Right hindlimb (tissue), 1 donor: ENCODE results near the gene PADI4.
"Not testable (repeated sequence)": the region's sequence is repeated elsewhere in the genome, so short reads cannot be mapped to it uniquely, and the experiment has no call there.

Experiments
- DNase-seq: peaks from one replicate; pipeline ENCODE4 v3.0.0-alpha.2; 2018

PADI4 gene

GRCh38 chr1:17403081-17403480 lies 95.1 kb downstream of the PADI4 start:
- no peak for DNase-seq

DNA sequence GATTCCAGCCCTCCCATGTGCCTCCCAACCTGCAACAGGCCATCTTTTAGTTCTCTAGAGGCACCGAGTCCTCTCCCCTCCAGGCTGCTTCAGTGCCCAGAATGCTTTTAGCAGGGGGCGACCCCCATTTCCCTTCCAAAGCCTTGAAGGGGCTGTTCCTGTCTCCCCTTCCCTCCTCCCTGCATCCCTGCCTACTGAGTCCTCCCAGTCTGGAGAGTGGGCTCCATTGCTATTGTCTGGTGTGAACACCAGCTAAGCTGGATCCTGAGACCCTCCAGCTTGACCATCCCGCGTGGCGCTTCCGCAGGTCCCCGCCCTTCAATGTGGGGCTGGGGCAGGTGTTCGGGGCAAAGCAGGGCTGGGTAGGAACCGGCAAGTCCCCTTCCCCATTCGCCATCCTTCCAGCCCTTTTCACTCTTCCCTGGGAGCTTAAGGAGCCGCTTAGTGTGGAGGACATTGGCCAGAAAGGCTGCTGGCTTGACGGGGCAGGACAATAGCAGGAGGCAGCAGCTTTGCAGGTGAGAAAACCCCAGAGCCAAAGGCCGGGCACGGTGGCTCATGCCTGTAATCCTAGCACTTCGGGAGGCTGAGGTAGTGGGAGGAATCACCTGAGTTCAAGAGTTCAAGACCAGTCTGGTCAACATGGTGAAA lies 96.2 kb downstream of the PADI4 start:
- no peak for DNase-seq

- no peak for DNase-seq
Measured at GRCh38 chr1:17404820-17405219, 96.8 kb downstream of the PADI4 start.

- peak; percentile 69 for DNase-seq
Measured at GRCh38 chr1:17405898-17406759, 98.1 kb downstream of the PADI4 start.

- DNase-seq: not testable (repeated sequence)
Measured at GRCh38 chr1:17406760-17407475, 98.9 kb downstream of the PADI4 start.

DNA sequence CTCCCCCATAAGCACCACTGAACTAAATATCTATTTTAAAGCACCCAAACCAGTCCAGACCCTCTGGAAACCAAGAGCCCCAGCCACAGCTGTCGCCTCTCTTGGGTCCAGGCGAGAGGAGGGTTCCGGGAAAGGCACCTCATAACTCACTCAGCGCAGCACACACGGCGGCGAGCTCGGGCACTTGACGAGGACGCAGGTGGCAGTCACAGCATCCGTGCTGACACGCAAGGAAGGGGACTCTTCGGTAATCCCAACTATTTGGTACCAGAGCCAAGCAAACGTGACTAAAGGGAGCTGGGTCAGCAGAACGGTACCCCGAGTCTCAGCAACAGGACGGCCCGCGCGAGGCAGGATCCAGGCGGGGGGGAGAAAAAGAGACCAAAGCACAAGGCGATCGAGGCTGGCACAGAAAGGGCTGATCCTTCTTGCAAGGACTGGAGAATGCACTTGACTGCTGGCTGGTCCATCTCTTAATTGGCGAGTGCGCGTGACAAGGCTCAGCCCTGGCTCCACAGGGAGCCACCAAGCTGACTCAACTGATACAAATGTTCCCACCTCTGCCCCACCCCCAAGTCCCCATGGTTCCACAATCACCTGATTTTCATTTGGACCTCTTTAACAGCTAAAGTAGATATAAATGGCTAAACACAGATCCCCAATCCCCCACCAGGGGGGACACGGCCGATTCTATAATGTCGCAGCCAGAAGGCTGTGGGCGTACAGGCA lies 100.0 kb downstream of the PADI4 start:
- DNase-seq: not testable (repeated sequence)

GRCh38 chr1:17409391-17409811 lies 101.4 kb downstream of the PADI4 start:
- DNase-seq: no peak

- DNase-seq: no peak
Measured at GRCh38 chr1:17412093-17412870, 104.3 kb downstream of the PADI4 start.
